ENCODE data around the gene SETDB1. TPM values are rescaled to one million over a fixed set of nuclear protein-coding genes. Genes with fewer than 3 reads are reported as not detected.

The SETDB1 gene
- total and polyA plus RNA-seq, 2 of the 8 experiments (the other 6 are each of a cell fraction or from before 2014, with no cell fraction given) = 27.5 to 48.8 TPM

DNA sequence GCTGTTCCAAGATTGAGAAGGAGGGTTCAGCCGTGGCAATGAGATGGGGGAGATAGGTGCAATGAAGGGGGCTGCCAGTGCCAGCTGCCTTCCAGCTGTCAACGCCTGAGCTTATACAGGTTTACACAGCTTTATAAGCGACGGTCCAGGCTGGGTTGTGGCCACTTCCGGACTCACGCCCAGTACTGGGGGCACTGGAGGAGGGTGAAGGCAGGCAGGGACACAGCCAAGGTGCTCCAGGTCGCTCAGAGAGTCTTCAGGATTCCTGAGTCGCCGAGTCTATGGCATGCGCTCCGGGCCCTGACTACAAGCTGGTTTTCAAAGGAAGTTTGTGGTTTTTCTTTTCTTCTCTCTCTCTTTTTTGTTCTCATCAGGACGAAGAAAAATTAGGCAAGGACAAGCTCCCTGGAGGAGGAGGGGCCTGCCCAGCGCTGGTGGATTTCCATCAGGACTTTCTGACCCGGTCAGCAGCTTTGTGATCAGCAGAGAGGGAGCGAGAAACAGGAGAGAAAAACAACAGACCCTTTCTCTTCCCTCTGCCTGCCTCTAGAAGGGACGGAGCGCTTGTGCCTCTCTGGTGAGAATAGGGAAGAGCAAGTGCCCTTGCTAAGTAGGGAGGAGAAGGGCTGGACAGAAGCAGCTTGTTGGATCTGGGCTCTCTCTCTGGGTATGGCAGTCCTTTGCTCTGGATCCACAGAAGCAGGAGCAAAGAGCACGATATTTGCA is 80.3 kb downstream of the SETDB1 start, which contains the start of gene MINDY1:
TSS of gene MINDY1 (minus strand) at position 576 of the 726 bp plus-strand sequence. CDS start 4,285 bp downstream, outside the sequence.
- H2BK12ac ChIP-seq (ENCODE audit: low read depth, low read length) = peak within 1 kb of the TSS; percentile 33; the same call in 1 of the 2 replicates
- peak within 1 kb of the TSS; percentile 89 for H2AFZ ChIP-seq (ENCODE audit: low read length)
- peak within 1 kb of the TSS; percentile 15 for H3K4ac ChIP-seq (replicated peaks; ENCODE audit: insufficient read length, low read depth, low read length)
- no peak within 1 kb of the TSS for H3K14ac ChIP-seq (ENCODE audit: insufficient read length)
- H3K9ac ChIP-seq (replicated peaks in 1 of 4; ENCODE audit: extremely low read depth in 1 of 4, low read depth in 3 of 4, low read length in 3 of 4) = peak within 1 kb of the TSS in 3 of 4 experiments; percentile 8 to 40 (median 36); a peak in 2 of 7 replicates
- H3K23me2 ChIP-seq (ENCODE audit: low read depth, low read length) = peaks cover 5% of the 10 kb centered on the region
- peak within 1 kb of the TSS; percentile 71 to 87 for H3K4me2 ChIP-seq (ENCODE audit: insufficient read depth in 1 of 2, low read depth in 2 of 2, low read length in 2 of 2)
- no peak within 1 kb of the TSS for H3K23ac ChIP-seq (ENCODE audit: insufficient read length)
- peak within 1 kb of the TSS; percentile 55 for H4K5ac ChIP-seq (ENCODE audit: insufficient read length, low read depth, low read length)
- no peak within 1 kb of the TSS for H2BK15ac ChIP-seq (ENCODE audit: low read length)
- H3K79me2 ChIP-seq (ENCODE audit: control insufficient read depth in 1 of 2, insufficient read depth in 2 of 2, low read length in 2 of 2) = peaks cover 0 to 5% of the 10 kb centered on the region in 2 experiments; a peak in 2 of 4 replicates
- no peaks in the 10 kb centered on the region for H3K79me1 ChIP-seq (ENCODE audit: low read depth, low read length)
- H3K27ac ChIP-seq (ENCODE audit: low read depth, low read length) = peak within 1 kb of the TSS; percentile 53
- no peaks in the 10 kb centered on the region for H3K36me3 ChIP-seq (ENCODE audit: control insufficient read depth in 2 of 4, insufficient read depth in 4 of 4, low read length in 3 of 4)
- FAIRE-seq = peak; percentile 39
- H3K18ac ChIP-seq (ENCODE audit: extremely low read depth, low read length) = no peak within 1 kb of the TSS; the same call in 1 of the 2 replicates
- no peaks in the 10 kb centered on the region for H3K27me3 ChIP-seq (replicated peaks in 1 of 4; ENCODE audit: control insufficient read depth in 3 of 4, extremely low read depth in 1 of 4, insufficient read depth in 3 of 4, low read length in 3 of 4)
- peak within 1 kb of the TSS; percentile 6 to 94 (median 41); a peak in 7 of 8 replicates for H3K4me3 ChIP-seq (ENCODE audit: extremely low read depth in 1 of 4, insufficient read depth in 2 of 4, low read depth in 3 of 4, low read length in 4 of 4)
- ChIA-PET CTCF (ENCODE audit: partially characterized antibody) (interaction anchor here (0.6 to 7.8 kb wide), 28 partner anchors 11 to 666 kb away, joined by 3 to 142 read pairs (median 4); partner anchors contain the start of genes ANXA9, C1orf56, CDC42SE1 and TNFAIP8L2), POLR2A (ENCODE audit: partially characterized antibody) (interaction anchor here (0.6 to 3.1 kb wide), 24 partner anchors 8 to 436 kb away, joined by 3 to 28 read pairs (median 4); partner anchors contain the start of genes ANXA9, C1orf56, CDC42SE1 and CERS2)
- H4K20me1 ChIP-seq (replicated peaks in 1 of 2; ENCODE audit: control insufficient read depth in 1 of 2, insufficient read depth in 2 of 2, low read length in 2 of 2) = no peaks in the 10 kb centered on the region
- WGBS, 2 experiments (ENCODE audit: extremely low coverage in 1 of 2, insufficient coverage in 1 of 2, insufficient read length in 1 of 2, insufficient replicate concordance in 2 of 2, low coverage in 1 of 2, low lambda C conversion rate in 2 of 2, missing lambda C conversion rate in 1 of 2) = 19% methylated on average over 18 of the region's 18 CpGs; no CpG with 5 or more reads in 1 of the 2 experiments
- no peak within 1 kb of the TSS for H4K91ac ChIP-seq (replicated peaks; ENCODE audit: insufficient read length, low read length)
- H2BK5ac ChIP-seq (ENCODE audit: low read depth, low read length) = peak within 1 kb of the TSS; percentile 29; the same call in 1 of the 2 replicates
- no peak within 1 kb of the TSS for H2BK120ac ChIP-seq (replicated peaks; ENCODE audit: low read depth, low read length)
- peak within 1 kb of the TSS; percentile 58 for H4K8ac ChIP-seq (ENCODE audit: extremely low read depth, insufficient read depth, low read length)
- H3K56ac ChIP-seq (replicated peaks; ENCODE audit: insufficient read length, low read depth, low read length) = no peak within 1 kb of the TSS
- H2AK5ac ChIP-seq (ENCODE audit: low read depth, low read length) = no peak within 1 kb of the TSS; the same call in 1 of the 2 replicates
- H2BK20ac ChIP-seq (ENCODE audit: low read length) = 0 out of 2 replicates have a peak within 1 kb of the TSS, but pooled peaks have one; percentile 3
- H3K9me3 ChIP-seq (ENCODE audit: insufficient read depth in 2 of 2, low read depth in 1 of 2, low read length in 1 of 2) = no peaks in the 10 kb centered on the region
- DNase-seq (ENCODE audit: low read depth in 1 of 2, low spot score in 2 of 2) = peak; percentile 33 to 67
- peaks cover 9 to 12% (median 9%) of the 10 kb centered on the region in 4 experiments; a peak in 6 of 7 replicates for H3K4me1 ChIP-seq (replicated peaks in 1 of 4; ENCODE audit: control insufficient read depth in 3 of 4, insufficient read depth in 4 of 4, low read length in 3 of 4)
- TF ChIP-seq E2F6 (IDR thresholded peaks at IDR 0.05) (no peak), PHF8 (conservative IDR thresholded peaks at IDR 0.05; ENCODE audit: low read depth, low read length) (0 out of 2 replicates have a peak, but pooled peaks have one; percentile 24), KDM1A (IDR thresholded peaks at IDR 0.05; ENCODE audit: borderline replicate concordance, low read length) (no peak), GTF2F1 (IDR thresholded peaks at IDR 0.05; ENCODE audit: borderline replicate concordance, low read depth, low read length) (no peak), POLR2AphosphoS5 (IDR thresholded peaks at IDR 0.05; ENCODE audit: low read depth, low read length) (peak; percentile 69), RAD21 (IDR thresholded peaks at IDR 0.05 in 1 of 2, conservative IDR thresholded peaks at IDR 0.05 in 1 of 2; ENCODE audit: low read depth in 2 of 2, low read length in 2 of 2) (peak; percentile 59 to 66), MAX (IDR thresholded peaks at IDR 0.05) (no peak), TAF1 (IDR thresholded peaks at IDR 0.05; ENCODE audit: low read depth, low read length) (peak; percentile 66), CBX8 (IDR thresholded peaks at IDR 0.05; ENCODE audit: borderline replicate concordance, low read depth, low read length) (no peak), POLR2A (IDR thresholded peaks at IDR 0.05; ENCODE audit: control extremely low read depth in 1 of 2, low read depth in 2 of 2, low read length in 2 of 2) (peak; percentile 43 to 84)

All from H1 (cell line).